Ishikawa (cell line): ENCODE measurements around the gene ITLN1.

ENCODE experiments used
- CEBPB ChIP-seq: IDR thresholded peaks from 2 replicates; pipeline ENCODE4 v1.6.1; 2012
- CREB1 ChIP-seq: IDR thresholded peaks from 2 replicates; pipeline ENCODE4 v1.6.1; 2012; ENCODE audit warnings: low read depth
- EGR1 ChIP-seq: IDR thresholded peaks from 2 replicates; pipeline ENCODE4 v1.6.1; 2012
- EP300 ChIP-seq: IDR thresholded peaks from 2 replicates; pipeline ENCODE4 v1.6.1; 2012; ENCODE audit warnings: borderline replicate concordance
- FOXM1 ChIP-seq: IDR thresholded peaks from 2 replicates; pipeline ENCODE4 v1.6.1; 2012; ENCODE audit warnings: low read depth, borderline replicate concordance
- NFIC ChIP-seq: IDR thresholded peaks from 2 replicates; pipeline ENCODE4 v1.6.1; 2012
- RAD21 ChIP-seq: IDR thresholded peaks from 2 replicates; pipeline ENCODE4 v1.6.1; 2012; ENCODE audit warnings: low read depth
- TAF1 ChIP-seq: IDR thresholded peaks from 2 replicates; pipeline ENCODE4 v1.6.1; 2012; ENCODE audit warnings: low read depth, mild to moderate bottlenecking
- TCF12 ChIP-seq: IDR thresholded peaks from 2 replicates; pipeline ENCODE4 v1.6.1; 2012; ENCODE audit warnings: low read depth
- TEAD4 ChIP-seq: IDR thresholded peaks from 2 replicates; pipeline ENCODE4 v1.6.1; 2012
- YY1 ChIP-seq: IDR thresholded peaks from 2 replicates; pipeline ENCODE4 v1.6.1; 2012; ENCODE audit warnings: low read depth
- ZBTB7A ChIP-seq: IDR thresholded peaks from 2 replicates; pipeline ENCODE4 v1.6.1; 2012; ENCODE audit warnings: low read depth
- TF ChIP-seq, protein P1 (sequence below): IDR thresholded peaks from 2 replicates; pipeline ENCODE4 v1.6.1; 2012
- TF ChIP-seq, protein P2 (sequence below): IDR thresholded peaks from 2 replicates; pipeline ENCODE4 v1.6.1; 2012; ENCODE audit warnings: low read depth, mild to moderate bottlenecking
- TF ChIP-seq, protein P3 (sequence below): IDR thresholded peaks from 2 replicates; pipeline ENCODE4 v1.6.1; 2012

The ITLN1 gene

DNA sequence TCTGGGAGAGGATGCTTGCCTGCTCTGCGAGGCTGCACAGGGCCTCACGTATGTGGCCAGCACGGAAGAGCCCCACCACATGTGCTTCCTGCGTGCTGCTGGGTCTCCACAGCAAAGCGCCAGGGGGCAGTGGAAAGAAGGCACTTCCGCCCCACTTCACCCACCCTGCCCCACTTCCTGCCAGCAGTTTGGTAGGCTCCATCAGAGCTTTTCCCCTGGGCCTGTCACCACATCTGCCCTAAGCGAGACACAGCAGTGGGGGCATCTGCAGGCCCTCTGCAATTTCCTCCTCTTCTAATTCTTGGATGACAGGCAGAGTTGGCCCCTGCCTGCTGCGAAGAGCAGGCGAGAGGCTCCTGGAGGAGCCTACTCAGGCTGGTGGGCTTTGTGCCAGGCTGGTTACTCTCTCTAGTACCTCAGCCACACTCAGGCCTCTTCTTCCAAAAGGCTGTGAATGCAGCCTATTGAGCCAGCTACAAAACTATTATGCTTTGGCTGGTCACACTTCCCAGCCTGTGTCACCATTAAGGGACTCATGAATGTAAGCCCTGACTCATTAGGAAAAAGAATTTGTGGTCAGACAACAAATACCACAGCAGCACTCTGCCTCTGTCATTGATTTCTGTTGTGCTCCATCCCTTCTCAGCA, 47.3 kb downstream of the ITLN1 start:
- TF ChIP-seq TAF1 = no peak
- no peak for TF ChIP-seq TEAD4
- TF ChIP-seq, protein P1, sequence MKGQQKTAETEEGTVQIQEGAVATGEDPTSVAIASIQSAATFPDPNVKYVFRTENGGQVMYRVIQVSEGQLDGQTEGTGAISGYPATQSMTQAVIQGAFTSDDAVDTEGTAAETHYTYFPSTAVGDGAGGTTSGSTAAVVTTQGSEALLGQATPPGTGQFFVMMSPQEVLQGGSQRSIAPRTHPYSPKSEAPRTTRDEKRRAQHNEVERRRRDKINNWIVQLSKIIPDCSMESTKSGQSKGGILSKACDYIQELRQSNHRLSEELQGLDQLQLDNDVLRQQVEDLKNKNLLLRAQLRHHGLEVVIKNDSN = no peak
- TF ChIP-seq, protein P2, sequence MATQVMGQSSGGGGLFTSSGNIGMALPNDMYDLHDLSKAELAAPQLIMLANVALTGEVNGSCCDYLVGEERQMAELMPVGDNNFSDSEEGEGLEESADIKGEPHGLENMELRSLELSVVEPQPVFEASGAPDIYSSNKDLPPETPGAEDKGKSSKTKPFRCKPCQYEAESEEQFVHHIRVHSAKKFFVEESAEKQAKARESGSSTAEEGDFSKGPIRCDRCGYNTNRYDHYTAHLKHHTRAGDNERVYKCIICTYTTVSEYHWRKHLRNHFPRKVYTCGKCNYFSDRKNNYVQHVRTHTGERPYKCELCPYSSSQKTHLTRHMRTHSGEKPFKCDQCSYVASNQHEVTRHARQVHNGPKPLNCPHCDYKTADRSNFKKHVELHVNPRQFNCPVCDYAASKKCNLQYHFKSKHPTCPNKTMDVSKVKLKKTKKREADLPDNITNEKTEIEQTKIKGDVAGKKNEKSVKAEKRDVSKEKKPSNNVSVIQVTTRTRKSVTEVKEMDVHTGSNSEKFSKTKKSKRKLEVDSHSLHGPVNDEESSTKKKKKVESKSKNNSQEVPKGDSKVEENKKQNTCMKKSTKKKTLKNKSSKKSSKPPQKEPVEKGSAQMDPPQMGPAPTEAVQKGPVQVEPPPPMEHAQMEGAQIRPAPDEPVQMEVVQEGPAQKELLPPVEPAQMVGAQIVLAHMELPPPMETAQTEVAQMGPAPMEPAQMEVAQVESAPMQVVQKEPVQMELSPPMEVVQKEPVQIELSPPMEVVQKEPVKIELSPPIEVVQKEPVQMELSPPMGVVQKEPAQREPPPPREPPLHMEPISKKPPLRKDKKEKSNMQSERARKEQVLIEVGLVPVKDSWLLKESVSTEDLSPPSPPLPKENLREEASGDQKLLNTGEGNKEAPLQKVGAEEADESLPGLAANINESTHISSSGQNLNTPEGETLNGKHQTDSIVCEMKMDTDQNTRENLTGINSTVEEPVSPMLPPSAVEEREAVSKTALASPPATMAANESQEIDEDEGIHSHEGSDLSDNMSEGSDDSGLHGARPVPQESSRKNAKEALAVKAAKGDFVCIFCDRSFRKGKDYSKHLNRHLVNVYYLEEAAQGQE = no peak
- TF ChIP-seq EP300 = no peak
- TF ChIP-seq, protein P3, sequence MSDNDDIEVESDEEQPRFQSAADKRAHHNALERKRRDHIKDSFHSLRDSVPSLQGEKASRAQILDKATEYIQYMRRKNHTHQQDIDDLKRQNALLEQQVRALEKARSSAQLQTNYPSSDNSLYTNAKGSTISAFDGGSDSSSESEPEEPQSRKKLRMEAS = no peak
- TF ChIP-seq EGR1 = no peak
- no peak for TF ChIP-seq ZBTB7A
- TF ChIP-seq FOXM1 = no peak
- TF ChIP-seq NFIC = no peak
- no peak for TF ChIP-seq RAD21
- no peak for TF ChIP-seq TCF12

DNA sequence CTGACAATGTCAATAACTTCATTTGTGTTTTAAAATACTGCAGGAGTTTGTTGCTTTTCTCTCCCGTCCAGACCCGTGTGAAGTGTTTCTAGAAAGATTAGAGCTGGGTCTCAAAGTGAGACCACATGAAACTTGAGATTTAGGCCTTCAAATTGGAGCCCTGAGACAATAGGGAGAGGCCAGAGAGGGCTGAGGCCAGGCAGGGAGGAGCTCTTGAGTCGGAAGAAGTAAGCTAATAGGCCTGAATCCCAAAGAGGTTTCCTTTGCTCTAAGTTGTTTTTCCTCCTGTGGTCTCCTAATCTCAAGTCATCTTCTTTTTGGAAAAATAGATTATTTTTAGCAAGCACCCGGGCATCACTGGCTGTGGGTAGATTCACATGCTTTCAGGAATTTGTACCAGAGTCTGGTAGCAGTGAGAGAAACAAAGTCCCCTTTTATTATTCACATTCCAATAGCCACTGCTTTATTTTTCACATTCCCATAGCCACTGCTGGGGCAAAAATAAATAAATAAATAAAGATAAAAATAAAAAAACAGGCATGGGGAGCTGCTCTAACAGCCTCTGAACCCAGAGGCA, 47.9 kb downstream of the ITLN1 start:
- TF ChIP-seq TEAD4 (no peak), RAD21 (no peak), YY1 (no peak), TAF1 (no peak), FOXM1 (no peak), EP300 (no peak), CREB1 (no peak), CEBPB (no peak)
- TF ChIP-seq, protein P2 = no peak
- TF ChIP-seq, protein P1 = no peak

DNA sequence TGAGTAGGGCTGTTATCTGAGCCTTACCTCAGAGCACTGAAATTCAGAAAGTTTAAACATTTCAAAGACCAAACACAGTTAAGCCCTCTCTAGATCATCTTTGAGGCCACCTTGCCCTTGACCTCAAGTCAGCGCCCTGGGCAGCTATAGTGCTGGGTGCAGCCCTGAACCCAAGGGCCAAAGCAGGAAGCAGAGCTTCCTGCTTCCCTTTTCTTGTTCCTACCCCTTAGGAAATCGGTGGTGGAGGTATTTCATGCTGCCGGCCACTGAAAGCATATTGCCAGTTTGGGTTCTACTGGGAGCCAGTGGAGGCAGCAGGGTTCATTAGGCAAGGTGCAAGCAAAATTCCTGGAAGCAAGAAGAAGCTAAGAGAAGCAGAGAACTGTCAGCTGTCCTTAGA, 48.4 kb downstream of the ITLN1 start:
- TF ChIP-seq TEAD4 = no peak
- no peak for TF ChIP-seq TCF12
- no peak for TF ChIP-seq RAD21
- no peak for TF ChIP-seq NFIC

DNA sequence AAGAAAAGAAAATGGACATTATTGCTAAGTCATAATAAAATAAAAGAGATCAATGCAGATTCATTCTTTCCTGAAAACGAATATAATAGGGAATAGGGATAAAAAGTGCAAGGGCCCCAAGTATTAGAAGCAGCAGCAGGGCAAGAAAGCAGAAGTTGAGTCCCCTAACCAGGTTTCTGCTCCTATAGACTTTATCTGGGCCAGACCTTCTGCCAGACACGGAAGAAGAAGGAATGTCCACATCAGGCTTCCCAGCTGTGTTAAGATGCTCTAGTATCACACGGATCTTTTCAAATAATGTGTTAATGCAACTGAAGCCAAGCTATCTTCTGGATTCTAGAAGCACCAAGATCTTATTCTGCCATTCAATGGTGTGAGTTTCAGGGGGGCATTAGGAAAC, 49.2 kb downstream of the ITLN1 start:
- TF ChIP-seq ZBTB7A (no peak), TCF12 (no peak), YY1 (no peak), EGR1 (no peak), TAF1 (no peak), EP300 (no peak), FOXM1 (no peak), TEAD4 (no peak), CREB1 (no peak), RAD21 (no peak), CEBPB (no peak)
- TF ChIP-seq, protein P1 = no peak
- TF ChIP-seq, protein P3 = no peak

DNA sequence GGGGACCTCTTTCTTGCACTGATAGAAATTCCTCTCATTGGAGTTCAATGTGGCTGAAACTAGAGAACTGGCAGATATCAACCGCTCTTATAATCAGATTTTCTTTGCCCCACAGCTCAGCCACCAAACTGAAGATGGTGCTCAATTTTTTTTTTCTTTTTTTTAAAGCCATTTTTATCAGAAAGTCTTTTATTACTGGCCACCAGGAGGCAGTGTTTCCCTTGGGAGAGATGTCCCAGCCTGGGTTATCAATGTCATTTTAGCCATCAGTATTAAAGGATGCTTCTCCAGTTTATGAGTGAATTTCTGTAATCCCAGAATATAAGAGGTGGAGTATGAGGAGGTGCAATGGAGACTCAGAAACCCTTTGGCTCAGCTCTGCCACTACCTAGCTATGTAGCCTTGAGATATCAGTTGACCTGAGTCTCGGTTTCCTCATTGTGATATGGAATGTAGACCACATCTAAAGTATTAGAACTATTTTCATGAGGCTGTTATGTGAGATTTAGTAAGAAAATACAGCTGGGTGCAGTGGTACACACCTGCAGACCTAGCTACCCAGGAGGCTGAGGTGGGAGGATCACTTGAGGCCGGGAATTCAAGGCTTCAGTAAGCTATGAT, 49.9 kb downstream of the ITLN1 start:
- no peak for TF ChIP-seq CREB1
- peak; percentile 78 for TF ChIP-seq RAD21
